ENCODE results near the gene PPP1R14B. TPM values are rescaled to one million over a fixed set of nuclear protein-coding genes. Genes with fewer than 3 reads are reported as not detected.

PPP1R14B gene
- total and polyA plus RNA-seq, 2 of the 13 experiments (the other 11 are each of a cell fraction or from before 2014, with no cell fraction given), result 110 to 148 TPM

DNA sequence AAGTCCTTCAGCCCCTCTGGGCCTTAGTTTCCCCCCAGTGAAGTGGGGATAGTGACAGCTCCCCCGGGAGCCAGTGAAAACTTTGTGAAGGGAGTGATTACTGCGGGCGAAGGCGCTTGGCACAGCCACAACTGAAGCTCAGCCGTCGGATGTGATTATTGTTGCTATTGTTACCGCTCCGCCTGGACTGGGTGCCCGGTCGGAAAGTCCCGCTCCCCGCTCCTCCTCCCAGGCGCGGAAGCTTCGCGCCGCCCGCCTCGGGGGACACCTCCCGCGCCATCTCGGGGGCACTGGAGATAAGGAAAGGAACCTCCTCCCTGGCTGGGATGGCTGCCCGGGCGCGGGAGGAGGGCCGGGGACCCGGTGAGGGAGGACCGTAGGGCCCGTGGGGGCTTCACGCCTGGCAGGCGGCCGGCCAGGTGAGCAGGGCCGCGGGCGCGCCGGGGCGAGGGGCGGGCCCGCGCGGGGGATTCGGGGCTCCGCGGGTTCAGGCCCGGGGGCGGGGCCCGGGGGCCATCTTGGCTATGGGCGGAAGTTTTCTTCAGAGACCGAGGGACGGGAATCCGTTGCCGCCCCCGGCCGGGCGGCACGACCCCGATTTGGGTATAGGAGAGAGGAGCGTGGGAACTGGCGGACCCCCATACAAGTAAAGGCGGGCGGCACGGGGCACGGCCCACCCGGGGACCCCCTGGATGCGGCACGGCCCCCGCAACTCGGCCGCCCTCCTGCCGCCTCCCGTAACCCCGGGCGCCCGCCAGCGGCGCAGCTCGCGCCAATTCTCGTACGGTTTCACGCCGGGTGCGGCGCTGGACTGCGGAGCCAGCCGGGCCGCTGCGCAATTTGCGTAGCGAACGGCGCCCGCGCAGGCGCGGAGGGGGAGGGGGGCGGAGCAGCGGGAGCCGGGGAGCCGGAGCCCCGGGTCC is 38.5 kb upstream of the PPP1R14B start, which contains the start of gene GPR137 (continued):
- TF ChIP-seq, protein P1, sequence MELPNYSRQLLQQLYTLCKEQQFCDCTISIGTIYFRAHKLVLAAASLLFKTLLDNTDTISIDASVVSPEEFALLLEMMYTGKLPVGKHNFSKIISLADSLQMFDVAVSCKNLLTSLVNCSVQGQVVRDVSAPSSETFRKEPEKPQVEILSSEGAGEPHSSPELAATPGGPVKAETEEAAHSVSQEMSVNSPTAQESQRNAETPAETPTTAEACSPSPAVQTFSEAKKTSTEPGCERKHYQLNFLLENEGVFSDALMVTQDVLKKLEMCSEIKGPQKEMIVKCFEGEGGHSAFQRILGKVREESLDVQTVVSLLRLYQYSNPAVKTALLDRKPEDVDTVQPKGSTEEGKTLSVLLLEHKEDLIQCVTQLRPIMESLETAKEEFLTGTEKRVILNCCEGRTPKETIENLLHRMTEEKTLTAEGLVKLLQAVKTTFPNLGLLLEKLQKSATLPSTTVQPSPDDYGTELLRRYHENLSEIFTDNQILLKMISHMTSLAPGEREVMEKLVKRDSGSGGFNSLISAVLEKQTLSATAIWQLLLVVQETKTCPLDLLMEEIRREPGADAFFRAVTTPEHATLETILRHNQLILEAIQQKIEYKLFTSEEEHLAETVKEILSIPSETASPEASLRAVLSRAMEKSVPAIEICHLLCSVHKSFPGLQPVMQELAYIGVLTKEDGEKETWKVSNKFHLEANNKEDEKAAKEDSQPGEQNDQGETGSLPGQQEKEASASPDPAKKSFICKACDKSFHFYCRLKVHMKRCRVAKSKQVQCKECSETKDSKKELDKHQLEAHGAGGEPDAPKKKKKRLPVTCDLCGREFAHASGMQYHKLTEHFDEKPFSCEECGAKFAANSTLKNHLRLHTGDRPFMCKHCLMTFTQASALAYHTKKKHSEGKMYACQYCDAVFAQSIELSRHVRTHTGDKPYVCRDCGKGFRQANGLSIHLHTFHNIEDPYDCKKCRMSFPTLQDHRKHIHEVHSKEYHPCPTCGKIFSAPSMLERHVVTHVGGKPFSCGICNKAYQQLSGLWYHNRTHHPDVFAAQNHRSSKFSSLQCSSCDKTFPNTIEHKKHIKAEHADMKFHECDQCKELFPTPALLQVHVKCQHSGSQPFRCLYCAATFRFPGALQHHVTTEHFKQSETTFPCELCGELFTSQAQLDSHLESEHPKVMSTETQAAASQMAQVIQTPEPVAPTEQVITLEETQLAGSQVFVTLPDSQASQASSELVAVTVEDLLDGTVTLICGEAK (IDR thresholded peaks at IDR 0.05), result no peak
- TF ChIP-seq, protein P1 (CRISPR knock-in tag; IDR thresholded peaks at IDR 0.05), result 0 out of 2 replicates have a peak, but pooled peaks have one; percentile 13
- TF ChIP-seq NR2F6 (IDR thresholded peaks at IDR 0.05), result no peak
- TF ChIP-seq NR2F6 (CRISPR knock-in tag; IDR thresholded peaks at IDR 0.05), result no peak
- no peak for TF ChIP-seq MAFG (CRISPR knock-in tag; IDR thresholded peaks at IDR 0.05)
- TF ChIP-seq TCF7L2 (IDR thresholded peaks at IDR 0.05; ENCODE audit: low read depth, low read length), result no peak
- TF ChIP-seq, protein P2, sequence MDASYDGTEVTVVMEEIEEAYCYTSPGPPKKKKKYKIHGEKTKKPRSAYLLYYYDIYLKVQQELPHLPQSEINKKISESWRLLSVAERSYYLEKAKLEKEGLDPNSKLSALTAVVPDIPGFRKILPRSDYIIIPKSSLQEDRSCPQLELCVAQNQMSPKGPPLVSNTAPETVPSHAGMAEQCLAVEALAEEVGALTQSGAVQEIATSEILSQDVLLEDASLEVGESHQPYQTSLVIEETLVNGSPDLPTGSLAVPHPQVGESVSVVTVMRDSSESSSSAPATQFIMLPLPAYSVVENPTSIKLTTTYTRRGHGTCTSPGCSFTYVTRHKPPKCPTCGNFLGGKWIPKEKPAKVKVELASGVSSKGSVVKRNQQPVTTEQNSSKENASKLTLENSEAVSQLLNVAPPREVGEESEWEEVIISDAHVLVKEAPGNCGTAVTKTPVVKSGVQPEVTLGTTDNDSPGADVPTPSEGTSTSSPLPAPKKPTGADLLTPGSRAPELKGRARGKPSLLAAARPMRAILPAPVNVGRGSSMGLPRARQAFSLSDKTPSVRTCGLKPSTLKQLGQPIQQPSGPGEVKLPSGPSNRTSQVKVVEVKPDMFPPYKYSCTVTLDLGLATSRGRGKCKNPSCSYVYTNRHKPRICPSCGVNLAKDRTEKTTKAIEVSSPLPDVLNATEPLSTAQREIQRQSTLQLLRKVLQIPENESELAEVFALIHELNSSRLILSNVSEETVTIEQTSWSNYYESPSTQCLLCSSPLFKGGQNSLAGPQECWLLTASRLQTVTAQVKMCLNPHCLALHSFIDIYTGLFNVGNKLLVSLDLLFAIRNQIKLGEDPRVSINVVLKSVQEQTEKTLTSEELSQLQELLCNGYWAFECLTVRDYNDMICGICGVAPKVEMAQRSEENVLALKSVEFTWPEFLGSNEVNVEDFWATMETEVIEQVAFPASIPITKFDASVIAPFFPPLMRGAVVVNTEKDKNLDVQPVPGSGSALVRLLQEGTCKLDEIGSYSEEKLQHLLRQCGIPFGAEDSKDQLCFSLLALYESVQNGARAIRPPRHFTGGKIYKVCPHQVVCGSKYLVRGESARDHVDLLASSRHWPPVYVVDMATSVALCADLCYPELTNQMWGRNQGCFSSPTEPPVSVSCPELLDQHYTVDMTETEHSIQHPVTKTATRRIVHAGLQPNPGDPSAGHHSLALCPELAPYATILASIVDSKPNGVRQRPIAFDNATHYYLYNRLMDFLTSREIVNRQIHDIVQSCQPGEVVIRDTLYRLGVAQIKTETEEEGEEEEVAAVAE (CRISPR knock-in tag; IDR thresholded peaks at IDR 0.05; ENCODE audit: borderline replicate concordance), result no peak
- TF ChIP-seq ZNF598 (CRISPR knock-in tag; IDR thresholded peaks at IDR 0.05; ENCODE audit: borderline replicate concordance), result no peak
- TF ChIP-seq POLR2G (IDR thresholded peaks at IDR 0.05; ENCODE audit: low read depth, low read length), result peak; percentile 58
- 0 out of 4 replicates have a peak, but pooled peaks of 1 of the 2 experiments have one; percentile 18 for TF ChIP-seq KLF16 (CRISPR knock-in tag; IDR thresholded peaks at IDR 0.05)
- TF ChIP-seq NFE2L2 (IDR thresholded peaks at IDR 0.05; ENCODE audit: low read length), result no peak
- TF ChIP-seq, protein P3, sequence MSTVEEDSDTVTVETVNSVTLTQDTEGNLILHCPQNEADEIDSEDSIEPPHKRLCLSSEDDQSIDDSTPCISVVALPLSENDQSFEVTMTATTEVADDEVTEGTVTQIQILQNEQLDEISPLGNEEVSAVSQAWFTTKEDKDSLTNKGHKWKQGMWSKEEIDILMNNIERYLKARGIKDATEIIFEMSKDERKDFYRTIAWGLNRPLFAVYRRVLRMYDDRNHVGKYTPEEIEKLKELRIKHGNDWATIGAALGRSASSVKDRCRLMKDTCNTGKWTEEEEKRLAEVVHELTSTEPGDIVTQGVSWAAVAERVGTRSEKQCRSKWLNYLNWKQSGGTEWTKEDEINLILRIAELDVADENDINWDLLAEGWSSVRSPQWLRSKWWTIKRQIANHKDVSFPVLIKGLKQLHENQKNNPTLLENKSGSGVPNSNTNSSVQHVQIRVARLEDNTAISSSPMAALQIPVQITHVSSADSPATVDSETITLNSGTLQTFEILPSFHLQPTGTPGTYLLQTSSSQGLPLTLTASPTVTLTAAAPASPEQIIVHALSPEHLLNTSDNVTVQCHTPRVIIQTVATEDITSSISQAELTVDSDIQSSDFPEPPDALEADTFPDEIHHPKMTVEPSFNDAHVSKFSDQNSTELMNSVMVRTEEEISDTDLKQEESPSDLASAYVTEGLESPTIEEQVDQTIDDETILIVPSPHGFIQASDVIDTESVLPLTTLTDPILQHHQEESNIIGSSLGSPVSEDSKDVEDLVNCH (CRISPR knock-in tag; IDR thresholded peaks at IDR 0.05), result no peak
- no peak for TF ChIP-seq DNMT1 (CRISPR knock-in tag; IDR thresholded peaks at IDR 0.05)

All from HepG2 (cell line).